Measurements from ENCODE around the gene GNB4. TPM values are rescaled to one million over a fixed set of nuclear protein-coding genes. Genes with fewer than 3 reads are reported as not detected.

GNB4 gene
- total and polyA plus RNA-seq, 2 of the 8 experiments (the other 6 are each of a cell fraction or from before 2014, with no cell fraction given): 13.4 to 29.2 TPM

DNA sequence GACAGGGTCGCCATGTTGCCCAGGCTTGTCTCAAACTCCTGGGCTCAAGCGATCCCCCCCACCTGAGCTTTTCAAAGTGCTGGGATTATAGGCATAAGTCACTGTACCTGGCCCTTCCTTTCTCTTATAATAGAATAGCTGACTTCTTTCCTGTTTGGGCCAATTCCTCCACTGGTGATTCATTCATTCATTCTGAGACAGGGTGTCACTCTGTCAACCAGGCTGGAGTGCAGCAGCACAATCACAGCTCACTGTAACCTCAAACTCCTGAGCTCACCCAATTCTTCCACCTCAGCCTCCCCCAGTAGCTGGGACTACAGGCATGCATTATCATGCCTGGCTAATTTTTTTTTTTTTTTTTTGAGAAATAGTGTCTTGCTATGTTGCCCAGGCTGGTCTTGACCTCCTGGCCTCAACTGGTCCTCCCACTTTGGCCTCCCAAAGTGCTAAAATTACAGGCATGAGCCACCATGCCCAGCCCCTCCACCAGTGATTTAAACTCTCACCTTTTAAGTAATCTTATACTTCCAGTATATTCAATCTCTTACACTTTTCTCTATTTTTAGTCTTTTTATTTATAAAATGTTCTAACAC is 20.9 kb downstream of the GNB4 start:
- H3K79me1 ChIP-seq (ENCODE audit: low read depth, low read length): no peaks in the 10 kb centered on the region; the same call in 1 of the 2 replicates
- H3K36me3 ChIP-seq (ENCODE audit: control insufficient read depth in 2 of 4, insufficient read depth in 4 of 4, low read length in 3 of 4): no peaks in the 10 kb centered on the region
- no peaks in the 10 kb centered on the region for H3K9me3 ChIP-seq (ENCODE audit: insufficient read depth in 2 of 2, low read depth in 1 of 2, low read length in 1 of 2)
- H2BK120ac ChIP-seq (replicated peaks; ENCODE audit: low read depth, low read length): no peak overlapping the region
- no peak overlapping the region for H2BK20ac ChIP-seq (ENCODE audit: low read length)
- H4K8ac ChIP-seq (ENCODE audit: extremely low read depth, insufficient read depth, low read length): no peak overlapping the region
- H2BK15ac ChIP-seq (ENCODE audit: low read length): no peak overlapping the region
- no peak overlapping the region for H3K4me3 ChIP-seq (ENCODE audit: extremely low read depth in 1 of 4, insufficient read depth in 2 of 4, low read depth in 3 of 4, low read length in 4 of 4)
- H4K91ac ChIP-seq (replicated peaks; ENCODE audit: insufficient read length, low read length): no peak overlapping the region
- no peaks in the 10 kb centered on the region for H4K20me1 ChIP-seq (replicated peaks in 1 of 2; ENCODE audit: control insufficient read depth in 1 of 2, insufficient read depth in 2 of 2, low read length in 2 of 2)
- H3K23ac ChIP-seq (ENCODE audit: insufficient read length): no peak overlapping the region
- no peak overlapping the region for H3K4me2 ChIP-seq (ENCODE audit: insufficient read depth in 1 of 2, low read depth in 2 of 2, low read length in 2 of 2)
- POLR2A ChIA-PET (ENCODE audit: partially characterized antibody): interaction anchor here (1.5 kb wide), 1 partner anchor 9 kb away, joined by 5 read pairs; no protein-coding TSS in a partner anchor
- CTCF ChIA-PET (ENCODE audit: partially characterized antibody): interaction anchor here (0.6 to 2.2 kb wide), 6 partner anchors 9 to 273 kb away, joined by 3 to 7 read pairs (median 4); no protein-coding TSS in a partner anchor
- no peak overlapping the region for H3K56ac ChIP-seq (replicated peaks; ENCODE audit: insufficient read length, low read depth, low read length)
- 0 out of 4 replicates have a peak, but pooled peaks cover 0 to 2% of the 10 kb centered on the region in 2 experiments for H3K79me2 ChIP-seq (ENCODE audit: control insufficient read depth in 1 of 2, insufficient read depth in 2 of 2, low read length in 2 of 2)
- H2BK12ac ChIP-seq (ENCODE audit: low read depth, low read length): no peak overlapping the region
- H2AK5ac ChIP-seq (ENCODE audit: low read depth, low read length): no peak overlapping the region
- DNase-seq (ENCODE audit: low read depth in 1 of 2, low spot score in 2 of 2): no peak
- H3K4ac ChIP-seq (replicated peaks; ENCODE audit: insufficient read length, low read depth, low read length): no peak overlapping the region
- H3K9ac ChIP-seq (replicated peaks in 1 of 4; ENCODE audit: extremely low read depth in 1 of 4, low read depth in 3 of 4, low read length in 3 of 4): no peak overlapping the region
- no peak for FAIRE-seq
- no peak overlapping the region for H2AFZ ChIP-seq (ENCODE audit: low read length)
- H3K27ac ChIP-seq (ENCODE audit: low read depth, low read length): no peak overlapping the region
- no peak overlapping the region for H3K14ac ChIP-seq (ENCODE audit: insufficient read length)
- no peaks in the 10 kb centered on the region for H3K23me2 ChIP-seq (ENCODE audit: low read depth, low read length)
- no peak for TF ChIP-seq SIN3A (conservative IDR thresholded peaks at IDR 0.05 in 1 of 2, IDR thresholded peaks at IDR 0.05 in 1 of 2; ENCODE audit: low read depth in 1 of 2, low read length in 2 of 2)
- no peak for TF ChIP-seq CEBPB (IDR thresholded peaks at IDR 0.05; ENCODE audit: low read depth, low read length)
- TF ChIP-seq SP2 (IDR thresholded peaks at IDR 0.05; ENCODE audit: low read length): no peak
- TF ChIP-seq NRF1 (IDR thresholded peaks at IDR 0.05; ENCODE audit: low read depth, low read length): no peak
- no peak for TF ChIP-seq BRCA1 (IDR thresholded peaks at IDR 0.05; ENCODE audit: low read depth, low read length)
- no peak for TF ChIP-seq RNF2 (IDR thresholded peaks at IDR 0.05; ENCODE audit: borderline replicate concordance, low read depth, low read length, missing control alignments, poor library complexity, severe bottlenecking)
- no peak for TF ChIP-seq RAD21 (IDR thresholded peaks at IDR 0.05 in 1 of 2, conservative IDR thresholded peaks at IDR 0.05 in 1 of 2; ENCODE audit: low read depth in 2 of 2, low read length in 2 of 2)
- H3K4me1 ChIP-seq (replicated peaks in 1 of 4; ENCODE audit: control insufficient read depth in 3 of 4, insufficient read depth in 4 of 4, low read length in 3 of 4): no peaks in the 10 kb centered on the region
- H2BK5ac ChIP-seq (ENCODE audit: low read depth, low read length): no peak overlapping the region
- 100% methylated on average over 2 of the region's 2 CpGs; no CpG with 5 or more reads in 1 of the 2 experiments for WGBS, 2 experiments (ENCODE audit: extremely low coverage in 1 of 2, insufficient coverage in 1 of 2, insufficient read length in 1 of 2, insufficient replicate concordance in 2 of 2, low coverage in 1 of 2, low lambda C conversion rate in 2 of 2, missing lambda C conversion rate in 1 of 2)
- H4K5ac ChIP-seq (ENCODE audit: insufficient read length, low read depth, low read length): no peak overlapping the region
- H3K18ac ChIP-seq (ENCODE audit: extremely low read depth, low read length): no peak overlapping the region
- no peaks in the 10 kb centered on the region for H3K27me3 ChIP-seq (replicated peaks in 1 of 4; ENCODE audit: control insufficient read depth in 3 of 4, extremely low read depth in 1 of 4, insufficient read depth in 3 of 4, low read length in 3 of 4)

Measured in H1 (cell line).